HG02588 (cell line): ENCODE measurements around the gene CCDC38.
"Not testable (repeated sequence)": the region's sequence is repeated elsewhere in the genome, so short reads cannot be mapped to it uniquely, and the experiment has no call there.

Source experiments
- ATAC-seq: cut with Tn5 transposase; IDR thresholded peaks from one replicate; pipeline ENCODE4 v1.9.1; 2021; ENCODE audit warnings: mild to moderate bottlenecking, moderate library complexity; ENCODE audit not compliant: unreplicated experiment

Gene CCDC38

DNA sequence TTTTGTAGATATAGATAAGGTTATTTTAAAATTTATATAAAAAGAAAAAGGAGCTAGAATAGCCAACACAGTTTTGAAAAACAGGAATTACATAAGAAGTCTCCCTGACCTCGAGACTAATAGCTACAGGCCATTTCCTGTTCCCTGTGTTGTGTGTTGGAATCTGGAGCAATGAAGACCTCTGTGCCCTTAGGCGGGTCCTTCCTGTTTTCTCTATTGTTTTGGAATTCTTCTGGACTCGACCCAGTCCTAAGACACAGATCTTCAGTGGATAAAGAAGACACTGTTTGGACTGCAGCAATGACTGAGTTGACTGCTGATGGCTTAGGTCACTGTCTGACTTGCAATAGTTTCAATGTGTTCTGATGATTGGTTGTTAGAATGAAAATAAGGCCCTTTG, 57.4 kb downstream of the CCDC38 start:
- no peak for ATAC-seq

DNA sequence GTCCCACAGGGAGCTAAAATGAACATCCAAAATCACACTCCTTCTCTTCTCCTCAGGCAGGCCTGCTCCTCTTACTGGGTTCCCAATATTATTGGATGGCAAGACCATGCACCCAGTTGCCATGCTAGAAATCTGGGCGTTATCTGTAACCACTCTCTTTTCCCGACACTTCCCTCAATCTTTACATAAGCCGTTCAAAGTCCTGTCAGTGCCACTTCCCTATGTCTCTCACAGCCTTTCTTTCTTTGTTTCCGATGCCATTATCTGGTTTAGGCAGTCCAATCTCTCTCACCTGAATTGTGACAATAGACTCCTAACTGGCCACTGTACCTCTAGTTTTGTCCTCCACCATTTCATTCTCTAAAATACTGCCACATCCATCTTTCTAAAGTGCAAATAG, 59.5 kb downstream of the CCDC38 start:
- ATAC-seq, result no peak

DNA sequence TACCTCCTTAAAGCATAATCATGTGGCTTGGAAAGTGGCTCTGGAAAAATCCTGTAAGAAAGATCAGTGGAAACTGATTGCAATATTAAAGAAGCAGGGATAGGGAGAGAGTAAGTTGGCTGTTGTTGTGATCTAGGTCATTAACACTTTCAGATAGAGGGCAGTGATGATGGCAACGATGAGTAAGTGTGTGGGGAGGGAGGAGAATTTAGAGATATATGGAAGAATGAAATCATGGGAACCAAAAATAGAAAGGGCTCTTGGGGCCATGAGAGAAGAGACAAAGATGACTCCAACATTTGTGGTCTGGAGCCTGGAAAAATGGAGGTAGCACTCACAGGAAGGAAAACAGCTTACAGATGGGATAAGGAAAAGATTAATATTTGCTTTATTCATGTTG, 60.3 kb downstream of the CCDC38 start:
- ATAC-seq, result no peak

- ATAC-seq, result no peak
Measured at GRCh38 chr12:95881331-95881955, 61.0 kb downstream of the CCDC38 start.

- ATAC-seq, result no peak
Measured at GRCh38 chr12:95880895-95881294, 61.5 kb downstream of the CCDC38 start.

- no peak for ATAC-seq
Measured at GRCh38 chr12:95877622-95878021, 64.8 kb downstream of the CCDC38 start.

- no peak for ATAC-seq
Measured at GRCh38 chr12:95874452-95874851, 68.0 kb downstream of the CCDC38 start.

DNA sequence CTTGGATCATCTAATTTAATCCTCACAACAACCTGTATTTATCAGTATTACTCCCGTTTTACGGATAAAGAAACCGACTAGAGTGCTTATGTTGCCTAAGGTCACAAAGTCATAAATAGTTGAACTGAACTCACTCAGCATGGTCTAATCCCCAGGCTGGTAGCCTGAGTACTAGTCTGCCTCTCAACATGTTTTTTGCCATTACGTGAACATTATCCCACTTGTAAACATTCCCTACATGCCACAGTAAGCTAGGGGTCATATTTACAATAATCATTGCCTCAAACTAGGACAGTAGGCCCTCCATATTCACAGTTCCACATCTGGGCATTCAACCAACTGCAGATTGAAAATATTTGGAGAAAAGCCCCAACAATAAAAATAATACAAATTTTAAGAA, 71.5 kb downstream of the CCDC38 start:
- ATAC-seq, result no peak

DNA sequence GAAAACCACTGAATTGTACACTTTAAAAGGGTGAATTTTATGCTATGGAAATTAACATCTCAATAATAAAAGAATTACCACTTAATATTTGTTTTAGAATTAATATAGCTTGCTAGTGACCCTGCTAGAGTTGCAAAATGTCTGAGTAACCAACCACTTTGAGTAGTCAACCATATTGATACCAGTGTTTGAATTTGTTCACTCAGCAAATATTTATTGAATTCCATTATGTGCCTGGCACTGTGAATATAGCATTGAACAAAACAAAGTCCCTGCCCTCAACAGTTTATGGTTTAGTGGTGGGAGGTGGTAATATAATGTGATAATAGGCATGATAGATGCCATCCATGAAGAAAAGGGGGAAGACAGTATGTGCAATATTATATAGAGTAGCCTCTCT, 79.1 kb downstream of the CCDC38 start:
- no peak for ATAC-seq

- no peak for ATAC-seq
Measured at GRCh38 chr12:95862038-95862437, 80.4 kb downstream of the CCDC38 start.

DNA sequence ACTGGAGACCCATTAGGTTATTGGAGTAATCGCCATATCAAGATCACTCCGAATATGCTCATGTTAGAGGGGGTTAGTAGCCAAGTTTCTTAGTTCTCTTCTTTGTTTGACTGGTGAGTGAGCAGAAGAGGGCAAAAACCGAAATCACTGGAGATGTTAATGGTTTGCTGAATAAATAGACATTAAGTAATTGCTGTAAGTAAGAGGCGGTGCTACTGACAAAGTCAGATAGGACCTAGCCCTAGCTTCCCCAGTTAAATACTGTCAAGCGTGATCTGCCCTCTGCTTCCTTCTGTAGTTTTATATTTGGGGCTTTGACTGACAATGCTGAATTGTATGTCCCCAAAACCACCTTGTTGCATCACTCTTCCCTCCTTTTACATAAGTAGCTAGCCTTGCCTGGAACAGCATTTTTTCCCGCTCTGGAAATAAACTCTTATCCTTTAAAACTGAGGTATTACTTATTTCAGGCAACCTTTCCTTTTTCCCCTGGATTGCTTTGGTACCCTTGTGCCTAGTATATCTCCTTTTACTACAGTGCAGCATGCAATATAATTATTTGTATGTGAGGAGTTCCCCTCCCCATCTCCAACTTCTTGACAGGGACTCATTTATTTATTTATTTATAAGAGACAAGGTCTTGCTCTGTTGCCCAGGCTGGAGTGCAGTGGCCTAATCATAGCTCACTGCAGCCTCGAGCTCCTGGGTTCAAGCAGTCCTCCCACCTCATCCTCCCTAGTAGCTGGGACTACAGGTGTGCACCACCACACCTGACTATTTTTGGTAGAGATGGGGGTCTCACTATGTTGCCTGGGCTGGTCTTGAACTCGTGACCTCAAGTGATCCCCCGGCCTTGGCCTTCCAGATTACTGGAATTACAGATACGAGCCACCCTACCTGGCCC, 82.2 kb downstream of the CCDC38 start:
- no peak for ATAC-seq

GRCh38 chr12:95859344-95859816, 83.0 kb downstream of the CCDC38 start:
- peak; percentile 2 for ATAC-seq

GRCh38 chr12:95858451-95859343, 83.7 kb downstream of the CCDC38 start, which contains the start of gene SNRPF:
Gene SNRPF (plus strand): TSS chr12:95858952. CDS start chr12:95859074, 122 bp downstream.
- peak; percentile 100 for ATAC-seq

- ATAC-seq, result no peak
Measured at GRCh38 chr12:95857799-95858198, 84.6 kb downstream of the CCDC38 start.

DNA sequence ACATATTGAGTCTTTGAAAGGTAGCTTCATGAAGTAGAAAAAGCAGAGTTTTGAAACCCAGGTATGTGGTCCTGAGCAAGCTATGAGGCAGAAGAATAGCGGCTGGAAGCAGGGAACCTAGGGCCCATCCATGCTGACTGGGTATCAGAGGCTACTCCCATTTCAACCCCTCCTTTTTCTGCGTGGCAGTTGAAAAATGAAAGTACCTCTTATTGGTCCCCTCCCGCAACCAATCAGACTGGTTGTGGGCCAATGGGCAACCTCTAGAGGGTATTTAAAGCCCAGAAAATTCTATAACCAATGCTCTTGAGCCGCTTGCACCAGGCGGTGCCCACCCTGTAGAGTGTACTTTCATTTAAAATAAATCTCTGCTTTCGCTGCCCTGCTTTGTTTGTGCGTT, 85.3 kb downstream of the CCDC38 start:
- ATAC-seq, result no peak

DNA sequence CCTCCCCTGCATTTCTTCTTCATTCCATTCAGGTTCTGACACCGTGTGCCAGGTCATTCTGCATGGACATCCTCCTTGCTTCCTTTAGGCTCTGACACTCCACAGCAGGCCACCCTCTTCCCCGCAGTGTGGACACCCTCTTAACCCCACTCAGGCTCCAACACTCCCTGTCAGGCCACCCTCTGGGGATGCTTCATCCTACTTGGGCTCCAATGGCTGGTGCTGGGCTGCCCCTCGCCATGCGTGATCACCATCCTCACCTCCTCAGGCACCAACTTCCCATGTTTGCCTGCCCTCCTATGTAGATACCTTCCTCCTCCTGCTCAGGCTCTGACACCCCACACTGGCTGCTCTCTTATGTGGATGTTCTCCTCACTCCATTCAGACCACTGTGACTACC, 90.3 kb downstream of the CCDC38 start:
- no peak for ATAC-seq

DNA sequence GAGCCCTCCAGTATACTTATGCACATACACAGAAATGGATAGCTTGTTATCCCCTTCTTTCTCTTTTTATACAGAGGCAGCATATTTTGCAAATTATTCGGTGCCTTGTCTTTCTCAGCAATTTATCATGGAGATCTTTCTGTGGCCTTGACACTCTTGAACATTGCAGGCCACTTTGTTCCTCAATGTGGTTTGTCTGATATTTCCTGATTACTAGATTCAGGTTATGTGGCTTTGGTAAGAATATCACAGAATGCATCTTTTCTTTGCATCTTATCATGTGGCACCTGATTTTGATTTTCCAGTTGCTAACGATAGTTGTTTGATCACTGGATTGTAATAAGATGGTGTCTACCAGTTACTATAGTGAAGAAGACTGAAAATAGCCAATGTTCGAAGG, 90.8 kb downstream of the CCDC38 start:
- no peak for ATAC-seq

DNA sequence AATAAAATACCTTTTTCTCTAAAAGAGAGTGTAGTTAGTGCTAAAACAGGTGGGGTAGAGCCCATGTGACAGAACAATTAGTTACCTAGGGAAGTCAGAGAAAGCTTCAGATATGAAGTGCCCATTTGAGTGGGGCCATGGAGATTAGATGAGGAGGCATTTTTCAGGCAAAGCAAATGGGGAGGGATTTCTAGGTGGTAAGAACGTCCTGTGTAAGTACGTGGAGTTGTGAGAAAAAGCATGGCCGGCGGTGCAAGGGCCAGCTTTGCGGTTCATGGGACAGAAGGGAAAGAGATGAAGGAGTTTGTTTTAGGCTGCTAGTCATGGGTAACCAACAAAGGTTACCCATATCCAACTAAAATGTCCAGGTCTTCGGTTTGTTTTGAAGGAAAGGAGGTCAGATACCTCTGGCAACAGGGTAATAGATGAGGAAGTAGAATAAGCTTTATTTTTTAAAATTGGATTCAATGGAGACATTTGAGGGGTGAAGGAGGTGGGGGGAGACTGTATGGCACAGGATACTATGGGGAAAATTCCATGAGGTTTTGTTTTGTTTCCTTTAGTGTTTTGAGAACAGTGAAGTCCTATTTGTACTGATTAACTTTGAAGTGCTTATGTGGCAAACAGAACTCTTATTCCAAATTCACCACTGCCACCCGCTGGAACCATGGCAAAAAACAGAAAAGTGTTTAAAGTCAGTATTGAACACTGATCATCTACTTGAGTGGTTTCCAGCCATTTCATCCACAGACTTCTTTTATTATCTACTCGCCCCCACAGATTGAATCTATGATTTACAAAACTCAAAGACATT, 93.6 kb downstream of the CCDC38 start:
- no peak for ATAC-seq

DNA sequence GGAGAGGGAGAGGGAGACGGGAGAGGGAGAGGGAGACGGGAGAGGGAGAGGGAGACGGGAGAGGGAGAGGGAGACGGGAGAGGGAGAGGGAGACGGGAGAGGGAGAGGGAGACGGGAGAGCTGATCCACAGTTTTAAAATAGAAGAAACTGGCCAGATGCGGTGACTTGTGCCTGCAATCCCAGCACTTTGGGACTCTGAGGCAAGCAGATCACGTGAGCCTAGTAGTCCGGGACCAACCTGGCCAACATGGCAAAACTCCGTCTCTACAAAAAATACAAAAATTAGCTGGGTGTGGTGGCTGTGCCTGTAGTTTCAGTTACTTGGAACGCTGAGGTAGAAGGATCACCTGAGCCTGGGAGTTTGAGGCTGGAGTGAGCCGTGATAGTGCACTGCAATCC, 100.0 kb downstream of the CCDC38 start:
- not testable (repeated sequence) for ATAC-seq

DNA sequence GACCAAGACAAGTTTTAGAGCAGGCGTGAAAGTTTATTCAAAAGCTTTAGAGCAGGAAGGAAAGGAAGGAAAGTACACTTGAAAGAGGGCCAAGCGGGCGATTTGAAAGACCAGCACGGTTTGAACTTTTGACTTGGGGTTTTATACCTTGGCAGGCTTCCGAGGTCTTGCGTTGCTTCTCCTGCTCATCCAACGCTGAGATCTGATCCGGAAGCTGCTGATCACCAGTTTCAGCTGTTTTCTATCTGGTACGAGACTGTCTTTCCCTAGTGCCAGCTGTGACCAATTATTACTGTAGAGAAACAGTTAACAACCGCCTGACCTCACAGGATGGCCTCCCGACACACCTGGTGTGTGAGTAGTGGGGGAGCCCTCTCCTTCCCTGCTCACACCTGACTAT, 104.3 kb downstream of the CCDC38 start:
- no peak for ATAC-seq
